PC-9 (cell line): ENCODE results near the gene PDE10A. TPM values are rescaled to one million over a fixed set of nuclear protein-coding genes. Genes with fewer than 3 reads are reported as not detected.

Experiments
- BruUV-seq: library from RNA; stranded (reverse); fragments of 400-500 nt; replicated peaks from 2 replicates; lab custom pipeline; 2021; lab: Mats Ljungman, UMichigan
- CTCF ChIA-PET: fragments of 300-600 bp; sonication (Branson Sonifier 250); formaldehyde crosslinking; loops from one replicate; lab custom pipeline; 2022; ENCODE audit warnings: antibody characterized with exemption; lab: Charles Lee
- POLR2A ChIA-PET: fragments of 300-600 bp; sonication (Branson Sonifier 250); formaldehyde crosslinking; loops from one replicate; lab custom pipeline; 2022; ENCODE audit warnings: antibody characterized with exemption; ENCODE audit not compliant: unreplicated experiment; lab: Charles Lee
- DNase-seq, 2 experiments: peaks; one replicate each; pipeline versions ENCODE4 v3.0.0 to v3.0.0-alpha.2; 2015 to 2022; ENCODE audit warnings: mixed read lengths in 1 of 2
- H2AFZ ChIP-seq: fragments of 200-600 bp; sonication (generic); 2 replicates; pipeline ENCODE4 v1.8.1; 2017; ENCODE audit warnings: antibody characterized with exemption
- H3F3A ChIP-seq: fragments of 200-600 bp; sonication (generic); 2 replicates; pipeline ENCODE4 v1.8.1; 2017; ENCODE audit warnings: antibody characterized with exemption, mild to moderate bottlenecking, low read depth; ENCODE audit not compliant: insufficient read depth
- H3K27ac ChIP-seq: fragments of 200-600 bp; sonication (generic); 2 replicates; pipeline ENCODE4 v1.6.1; 2016; ENCODE audit warnings: mixed run types
- H3K27me3 ChIP-seq: fragments of 200-600 bp; sonication (generic); 2 replicates; pipeline ENCODE4 v1.6.1; 2016; ENCODE audit warnings: low read depth, mixed run types; ENCODE audit not compliant: insufficient read depth
- H3K36me3 ChIP-seq: fragments of 200-600 bp; sonication (generic); 2 replicates; pipeline ENCODE4 v1.6.1; 2016; ENCODE audit warnings: low read depth, mixed run types
- H3K4me1 ChIP-seq: fragments of 200-600 bp; sonication (generic); replicated peaks from 2 replicates; pipeline ENCODE4 v1.6.1; 2016; ENCODE audit warnings: mixed run types; ENCODE audit not compliant: insufficient read depth
- H3K4me2 ChIP-seq: fragments of 200-600 bp; sonication (generic); 2 replicates; pipeline ENCODE4 v1.6.1; 2017; ENCODE audit warnings: mixed run types
- H3K4me3 ChIP-seq: fragments of 200-600 bp; sonication (generic); 2 replicates; pipeline ENCODE4 v1.6.1; 2016; ENCODE audit warnings: mixed run types
- H3K79me2 ChIP-seq: fragments of 200-600 bp; sonication (generic); 2 replicates; pipeline ENCODE4 v1.6.1; 2017; ENCODE audit warnings: low read depth, mixed run types
- H3K9me2 ChIP-seq: fragments of 200-600 bp; sonication (generic); 2 replicates; pipeline ENCODE4 v1.8.1; 2017; ENCODE audit warnings: mild to moderate bottlenecking; ENCODE audit not compliant: insufficient read depth
- H3K9me3 ChIP-seq: fragments of 200-600 bp; sonication (generic); 2 replicates; pipeline ENCODE4 v1.8.1; 2016; ENCODE audit warnings: low read depth; ENCODE audit not compliant: insufficient read depth
- H4K20me1 ChIP-seq: fragments of 200-600 bp; sonication (generic); 2 replicates; pipeline ENCODE4 v1.8.1; 2017; ENCODE audit not compliant: insufficient read depth
- EZH2 ChIP-seq: fragments of 200-600 bp; sonication (generic); IDR thresholded peaks from 2 replicates; pipeline ENCODE4 v1.8.0; 2017; ENCODE audit warnings: antibody characterized with exemption, low read depth
- intact Hi-C: fragments of 100-400 bp; cut with micrococcal nuclease; formaldehyde crosslinking; loops from one replicate; pipeline ENCODE4 v1.10.0; 2022; ENCODE audit not compliant: unreplicated experiment
- total RNA-seq: library from RNA; stranded (reverse); gene quantifications from 2 replicates; pipeline ENCODE4 v1.2.3, GENCODE V29; 2021
- TF ChIP-seq, protein P1 (sequence below): fragments of 200-600 bp; sonication (generic); conservative IDR thresholded peaks from 2 replicates; pipeline ENCODE4 v1.6.1; 2017; ENCODE audit warnings: mixed run types, antibody characterized with exemption, mild to moderate bottlenecking, moderate library complexity

PDE10A gene
- total RNA-seq, 1 experiment from 2014 or later, result not detected

- no TSS peak for BruUV-seq
- H3K27me3 ChIP-seq, result 0 out of 2 replicates have a peak, but pooled peaks cover 5% of the 10 kb centered on the region
- no peaks in the 10 kb centered on the region for H3K79me2 ChIP-seq
- no peak overlapping the region for H3K4me3 ChIP-seq
- intact Hi-C loops, result no loop called here
- no peaks in the 10 kb centered on the region for H4K20me1 ChIP-seq
- H3K4me1 ChIP-seq, result peaks cover 21% of the 10 kb centered on the region
- H2AFZ ChIP-seq, result no peak overlapping the region
- POLR2A ChIA-PET, result no interaction called here
- no peaks in the 10 kb centered on the region for H3K36me3 ChIP-seq
- H3K27ac ChIP-seq, result no peak overlapping the region
- DNase-seq, result no peak
- TF ChIP-seq, protein P1, sequence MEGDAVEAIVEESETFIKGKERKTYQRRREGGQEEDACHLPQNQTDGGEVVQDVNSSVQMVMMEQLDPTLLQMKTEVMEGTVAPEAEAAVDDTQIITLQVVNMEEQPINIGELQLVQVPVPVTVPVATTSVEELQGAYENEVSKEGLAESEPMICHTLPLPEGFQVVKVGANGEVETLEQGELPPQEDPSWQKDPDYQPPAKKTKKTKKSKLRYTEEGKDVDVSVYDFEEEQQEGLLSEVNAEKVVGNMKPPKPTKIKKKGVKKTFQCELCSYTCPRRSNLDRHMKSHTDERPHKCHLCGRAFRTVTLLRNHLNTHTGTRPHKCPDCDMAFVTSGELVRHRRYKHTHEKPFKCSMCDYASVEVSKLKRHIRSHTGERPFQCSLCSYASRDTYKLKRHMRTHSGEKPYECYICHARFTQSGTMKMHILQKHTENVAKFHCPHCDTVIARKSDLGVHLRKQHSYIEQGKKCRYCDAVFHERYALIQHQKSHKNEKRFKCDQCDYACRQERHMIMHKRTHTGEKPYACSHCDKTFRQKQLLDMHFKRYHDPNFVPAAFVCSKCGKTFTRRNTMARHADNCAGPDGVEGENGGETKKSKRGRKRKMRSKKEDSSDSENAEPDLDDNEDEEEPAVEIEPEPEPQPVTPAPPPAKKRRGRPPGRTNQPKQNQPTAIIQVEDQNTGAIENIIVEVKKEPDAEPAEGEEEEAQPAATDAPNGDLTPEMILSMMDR, result no peak
- TF ChIP-seq EZH2, result no peak
- H3K9me3 ChIP-seq, result no peaks in the 10 kb centered on the region
- CTCF ChIA-PET, result no interaction called here
- H3K4me2 ChIP-seq, result no peak overlapping the region
- H3F3A ChIP-seq, result no peaks in the 10 kb centered on the region
- H3K9me2 ChIP-seq, result no peaks in the 10 kb centered on the region
Measured at GRCh38 chr6:165628955-165629354, 34.1 kb downstream of the PDE10A start.

DNA sequence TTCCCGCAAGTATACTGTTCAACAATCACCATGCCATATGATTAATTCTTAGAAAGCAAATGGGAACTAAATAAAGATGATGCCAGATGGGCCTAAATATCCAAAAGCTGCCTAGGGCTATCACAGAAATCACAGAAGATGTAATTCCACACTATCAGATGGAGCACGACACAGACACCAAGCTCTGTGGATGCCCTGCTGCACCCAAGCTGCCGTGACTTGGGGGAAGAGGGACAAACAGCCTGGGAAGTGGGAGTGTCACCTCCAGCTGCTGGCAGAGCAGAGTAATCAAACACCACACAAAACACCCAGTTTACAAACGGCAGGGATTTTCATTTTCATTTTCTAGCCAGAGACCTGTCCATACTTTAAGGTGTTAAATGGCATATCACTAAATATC lies 35.7 kb downstream of the PDE10A start:
- Histone ChIP-seq H2AFZ (no peak overlapping the region), H3K27ac (no peak overlapping the region), H3K36me3 (no peaks in the 10 kb centered on the region), H4K20me1 (no peaks in the 10 kb centered on the region), H3F3A (no peaks in the 10 kb centered on the region), H3K4me2 (no peak overlapping the region), H3K27me3 (no peaks in the 10 kb centered on the region), H3K79me2 (no peaks in the 10 kb centered on the region), H3K9me2 (no peaks in the 10 kb centered on the region), H3K4me1 (peaks cover 16% of the 10 kb centered on the region), H3K9me3 (no peaks in the 10 kb centered on the region), H3K4me3 (no peak overlapping the region)
- TF ChIP-seq, protein P1, result no peak
- TF ChIP-seq EZH2, result no peak
- ChIA-PET POLR2A (no interaction called here), CTCF (no interaction called here)
- no TSS peak for BruUV-seq
- DNase-seq, result no peak
- intact Hi-C loops, result no loop called here

- no peaks in the 10 kb centered on the region for H3K9me2 ChIP-seq
- no TSS peak for BruUV-seq
Measured at GRCh38 chr6:165626711-165627110, 36.3 kb downstream of the PDE10A start.

More at GRCh38 chr6:165626711-165627110, 36.3 kb downstream of the PDE10A start:
- peaks cover 13% of the 10 kb centered on the region for H3K4me1 ChIP-seq
- intact Hi-C loops, result no loop called here
- no peaks in the 10 kb centered on the region for H4K20me1 ChIP-seq
- CTCF ChIA-PET, result no interaction called here
- H2AFZ ChIP-seq, result no peak overlapping the region
- H3K4me3 ChIP-seq, result no peak overlapping the region
- POLR2A ChIA-PET, result no interaction called here
- H3K27ac ChIP-seq, result no peak overlapping the region
- H3K9me3 ChIP-seq, result no peaks in the 10 kb centered on the region
- H3K4me2 ChIP-seq, result no peak overlapping the region
- H3K79me2 ChIP-seq, result no peaks in the 10 kb centered on the region
- H3F3A ChIP-seq, result no peaks in the 10 kb centered on the region
- no peaks in the 10 kb centered on the region for H3K27me3 ChIP-seq
- DNase-seq, result no peak
- no peak for TF ChIP-seq EZH2
- H3K36me3 ChIP-seq, result no peaks in the 10 kb centered on the region
